A673 (cell line): Measurements from ENCODE around the gene RABGGTA.

Experiments used
- CTCF ChIP-seq: fragments of 300-800, 200-600 bp; sonication (generic); conservative IDR thresholded peaks from 2 replicates; pipeline ENCODE4 v1.5.1; 2017; ENCODE audit warnings: low read depth, mild to moderate bottlenecking, antibody characterized with exemption, low read length, moderate library complexity, mixed read lengths
- EZH2 ChIP-seq: fragments of 200-600 bp; sonication (generic); IDR thresholded peaks from 2 replicates; pipeline ENCODE4 v1.6.1; 2017; ENCODE audit warnings: borderline replicate concordance, low read depth, mild to moderate bottlenecking, mixed read lengths, antibody characterized with exemption, low read length; ENCODE audit not compliant: poor library complexity, severe bottlenecking

GRCh38 chr14:24311837-24312615, 40.6 kb upstream of the RABGGTA start:
- TF ChIP-seq CTCF (no peak), EZH2 (no peak)
